Astrocyte (in vitro differentiated cells and primary cell): Measurements from ENCODE around the gene PTPRD. TPM values are rescaled to one million over a fixed set of nuclear protein-coding genes. Genes with fewer than 3 reads are reported as not detected.

Experiments
- DNase-seq: peaks from one replicate; pipeline ENCODE4 v3.0.0-alpha.2; 2010; ENCODE audit warnings: low read depth
- FAIRE-seq: peaks from 2 replicates; lab custom pipeline; 2011; peaks lifted over from hg19 to GRCh38; lab: Jason Lieb, UNC
- H2AFZ ChIP-seq: 2 replicates; pipeline ENCODE4 v1.6.0; 2012; ENCODE audit warnings: low read depth, low read length, inconsistent platforms
- H3K27ac ChIP-seq: 2 replicates; pipeline ENCODE4 v1.5.1; 2011; ENCODE audit warnings: low read depth, low read length, inconsistent platforms
- H3K27me3 ChIP-seq: 2 replicates; pipeline ENCODE4 v1.6.0; 2011; ENCODE audit warnings: low read length, inconsistent platforms; ENCODE audit not compliant: insufficient read depth
- H3K36me3 ChIP-seq: 2 replicates; pipeline ENCODE4 v1.5.1; 2011; ENCODE audit warnings: low read length, inconsistent platforms; ENCODE audit not compliant: insufficient read depth
- H3K4me1 ChIP-seq: 2 replicates; pipeline ENCODE4 v1.5.1; 2011; ENCODE audit warnings: low read length, inconsistent platforms; ENCODE audit not compliant: insufficient read depth
- H3K4me2 ChIP-seq: 2 replicates; pipeline ENCODE4 v1.6.0; 2012; ENCODE audit warnings: low read length, inconsistent platforms
- H3K4me3 ChIP-seq: 2 replicates; pipeline ENCODE4 v1.5.1; 2011; ENCODE audit warnings: low read depth, mild to moderate bottlenecking, low read length, inconsistent platforms; ENCODE audit not compliant: insufficient read depth
- H3K79me2 ChIP-seq: 2 replicates; pipeline ENCODE4 v1.6.0; 2012; ENCODE audit warnings: mild to moderate bottlenecking, low read length, inconsistent platforms; ENCODE audit not compliant: insufficient read depth
- H3K9ac ChIP-seq: 2 replicates; pipeline ENCODE4 v1.6.0; 2012; ENCODE audit warnings: mild to moderate bottlenecking, low read length, inconsistent platforms
- H3K9me3 ChIP-seq: 2 replicates; pipeline ENCODE4 v1.5.1; 2012; ENCODE audit warnings: low read depth, mild to moderate bottlenecking, low read length, inconsistent platforms; ENCODE audit not compliant: insufficient read depth
- H4K20me1 ChIP-seq: 2 replicates; pipeline ENCODE4 v1.6.0; 2012; ENCODE audit warnings: low read length, inconsistent platforms; ENCODE audit not compliant: insufficient read depth
- H3K27ac Mint-ChIP-seq: one replicate; pipeline ENCODE4 v1.8.0; 2021; ENCODE audit warnings: mild to moderate bottlenecking, mixed read lengths; ENCODE audit not compliant: unreplicated experiment
- H3K27me3 Mint-ChIP-seq: one replicate; pipeline ENCODE4 v1.8.0; 2021; ENCODE audit warnings: low read depth, mixed read lengths; ENCODE audit not compliant: unreplicated experiment
- H3K36me3 Mint-ChIP-seq: one replicate; pipeline ENCODE4 v1.8.0; 2021; ENCODE audit warnings: low read depth, mixed read lengths; ENCODE audit not compliant: unreplicated experiment
- H3K4me1 Mint-ChIP-seq: one replicate; pipeline ENCODE4 v1.8.0; 2021; ENCODE audit warnings: low read depth, mixed read lengths; ENCODE audit not compliant: unreplicated experiment
- H3K4me3 Mint-ChIP-seq: one replicate; pipeline ENCODE4 v1.8.0; 2021; ENCODE audit warnings: mild to moderate bottlenecking, moderate library complexity, mixed read lengths; ENCODE audit not compliant: unreplicated experiment
- H3K9me3 Mint-ChIP-seq: one replicate; pipeline ENCODE4 v1.8.0; 2021; ENCODE audit warnings: mild to moderate bottlenecking, mixed read lengths; ENCODE audit not compliant: unreplicated experiment
- EZH2 ChIP-seq: IDR thresholded peaks from 2 replicates; pipeline ENCODE4 v1.6.1; 2012; ENCODE audit warnings: mild to moderate bottlenecking, low read length, inconsistent platforms; ENCODE audit not compliant: insufficient read depth
- total RNA-seq: library from RNA; stranded (reverse); gene quantifications from 2 replicates; pipeline ENCODE4 v1.2.1, GENCODE V29; 2021
- TF ChIP-seq, protein P1 (sequence below): IDR thresholded peaks from 2 replicates; pipeline ENCODE4 v1.5.1; 2011; ENCODE audit warnings: low read depth, mild to moderate bottlenecking, inconsistent platforms, low read length, moderate library complexity; ENCODE audit not compliant: insufficient read depth

Gene PTPRD
- total RNA-seq, 1 donor from 2014 or later, result 88.1 TPM

GRCh38 chr9:9257999-9258498 is 1354.8 kb downstream of the PTPRD start:
- Histone ChIP-seq H3K4me1 (no peaks in the 10 kb centered on the region), H2AFZ (no peak overlapping the region), H3K27me3 (no peaks in the 10 kb centered on the region), H3K4me3 (no peak overlapping the region), H3K9me3 (no peaks in the 10 kb centered on the region), H3K36me3 (no peaks in the 10 kb centered on the region), H4K20me1 (no peaks in the 10 kb centered on the region), H3K27ac (no peak overlapping the region), H3K9ac (no peak overlapping the region), H3K79me2 (no peaks in the 10 kb centered on the region), H3K4me2 (no peak overlapping the region)
- no peak overlapping the region for H3K4me3 Mint-ChIP-seq
- no peaks in the 10 kb centered on the region for H3K4me1 Mint-ChIP-seq
- FAIRE-seq, result no peak
- no peaks in the 10 kb centered on the region for H3K9me3 Mint-ChIP-seq
- no peak for DNase-seq
- no peak overlapping the region for H3K27ac Mint-ChIP-seq
- TF ChIP-seq, protein P1, sequence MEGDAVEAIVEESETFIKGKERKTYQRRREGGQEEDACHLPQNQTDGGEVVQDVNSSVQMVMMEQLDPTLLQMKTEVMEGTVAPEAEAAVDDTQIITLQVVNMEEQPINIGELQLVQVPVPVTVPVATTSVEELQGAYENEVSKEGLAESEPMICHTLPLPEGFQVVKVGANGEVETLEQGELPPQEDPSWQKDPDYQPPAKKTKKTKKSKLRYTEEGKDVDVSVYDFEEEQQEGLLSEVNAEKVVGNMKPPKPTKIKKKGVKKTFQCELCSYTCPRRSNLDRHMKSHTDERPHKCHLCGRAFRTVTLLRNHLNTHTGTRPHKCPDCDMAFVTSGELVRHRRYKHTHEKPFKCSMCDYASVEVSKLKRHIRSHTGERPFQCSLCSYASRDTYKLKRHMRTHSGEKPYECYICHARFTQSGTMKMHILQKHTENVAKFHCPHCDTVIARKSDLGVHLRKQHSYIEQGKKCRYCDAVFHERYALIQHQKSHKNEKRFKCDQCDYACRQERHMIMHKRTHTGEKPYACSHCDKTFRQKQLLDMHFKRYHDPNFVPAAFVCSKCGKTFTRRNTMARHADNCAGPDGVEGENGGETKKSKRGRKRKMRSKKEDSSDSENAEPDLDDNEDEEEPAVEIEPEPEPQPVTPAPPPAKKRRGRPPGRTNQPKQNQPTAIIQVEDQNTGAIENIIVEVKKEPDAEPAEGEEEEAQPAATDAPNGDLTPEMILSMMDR, result no peak
- TF ChIP-seq EZH2, result no peak
- H3K36me3 Mint-ChIP-seq, result no peaks in the 10 kb centered on the region
- no peaks in the 10 kb centered on the region for H3K27me3 Mint-ChIP-seq

GRCh38 chr9:9246726-9247125 is 1366.1 kb downstream of the PTPRD start:
- H3K27ac ChIP-seq, result no peak overlapping the region
- no peaks in the 10 kb centered on the region for H3K4me1 ChIP-seq
- H3K4me3 Mint-ChIP-seq, result no peak overlapping the region
- no peak for DNase-seq
- no peaks in the 10 kb centered on the region for H4K20me1 ChIP-seq
- no peak overlapping the region for H3K9ac ChIP-seq
- H3K36me3 Mint-ChIP-seq, result no peaks in the 10 kb centered on the region
- no peaks in the 10 kb centered on the region for H3K79me2 ChIP-seq
- H3K27me3 ChIP-seq, result no peaks in the 10 kb centered on the region
- no peak overlapping the region for H2AFZ ChIP-seq
- no peaks in the 10 kb centered on the region for H3K9me3 ChIP-seq
- TF ChIP-seq, protein P1, result no peak
- TF ChIP-seq EZH2, result no peak
- no peak overlapping the region for H3K27ac Mint-ChIP-seq
- H3K4me3 ChIP-seq, result no peak overlapping the region
- peak overlapping the region; percentile 1 for H3K4me2 ChIP-seq
- no peaks in the 10 kb centered on the region for H3K4me1 Mint-ChIP-seq
- FAIRE-seq, result no peak
- peaks cover 3% of the 10 kb centered on the region for H3K9me3 Mint-ChIP-seq
- H3K27me3 Mint-ChIP-seq, result no peaks in the 10 kb centered on the region
- no peaks in the 10 kb centered on the region for H3K36me3 ChIP-seq

GRCh38 chr9:9231946-9232345 is 1380.9 kb downstream of the PTPRD start:
- peaks cover 5% of the 10 kb centered on the region for H3K9me3 Mint-ChIP-seq
- no peak overlapping the region for H3K4me3 Mint-ChIP-seq
- Histone ChIP-seq H4K20me1 (no peaks in the 10 kb centered on the region), H3K4me1 (no peaks in the 10 kb centered on the region), H3K36me3 (no peaks in the 10 kb centered on the region), H3K27ac (no peak overlapping the region), H3K4me2 (no peak overlapping the region), H3K4me3 (no peak overlapping the region), H3K9ac (no peak overlapping the region), H3K79me2 (no peaks in the 10 kb centered on the region), H3K27me3 (no peaks in the 10 kb centered on the region), H3K9me3 (no peaks in the 10 kb centered on the region), H2AFZ (no peak overlapping the region)
- H3K4me1 Mint-ChIP-seq, result no peaks in the 10 kb centered on the region
- no peak for TF ChIP-seq EZH2
- TF ChIP-seq, protein P1, result no peak
- no peak overlapping the region for H3K27ac Mint-ChIP-seq
- FAIRE-seq, result no peak
- no peaks in the 10 kb centered on the region for H3K36me3 Mint-ChIP-seq
- DNase-seq, result no peak
- no peaks in the 10 kb centered on the region for H3K27me3 Mint-ChIP-seq
